Common myeloid progenitor, CD34-positive (primary cell): ENCODE measurements around the gene SPINK6.

ENCODE experiments used
- CTCF ChIA-PET: fragments of 350-600 bp; sonication (Branson Sonifier 250); formaldehyde crosslinking; loops from one replicate; lab custom pipeline; 2021; ENCODE audit warnings: antibody characterized with exemption; lab: Charles Lee
- POLR2A ChIA-PET: fragments of 350-600 bp; sonication (Branson Sonifier 250); formaldehyde crosslinking; loops from one replicate; lab custom pipeline; 2021; ENCODE audit warnings: antibody characterized with exemption; lab: Charles Lee
- DNase-seq, 3 donors: peaks; one replicate each; pipeline versions ENCODE4 v3.0.0 to v3.0.0-alpha.2; 2013
- H3K27ac ChIP-seq, 2 experiments: 1 replicate in 1 of 2; 2 replicates in 1 of 2; pipeline ENCODE4 v1.7.0; 2013; ENCODE audit warnings: inconsistent platforms in 2 of 2, low read length in 2 of 2, mild to moderate bottlenecking in 2 of 2, low read depth in 1 of 2, moderate library complexity in 1 of 2; ENCODE audit not compliant: severe bottlenecking in 2 of 2, insufficient read depth in 1 of 2, poor library complexity in 1 of 2
- H3K27me3 ChIP-seq, 5 experiments: replicated peaks in 2 of 5; 1 replicate in 3 of 5; 2 replicates in 2 of 5; pipeline versions ENCODE4 v1.6.1 to v1.7.0; 2013; ENCODE audit warnings: low read length in 4 of 5, mild to moderate bottlenecking in 2 of 5, moderate library complexity in 2 of 5, inconsistent platforms in 1 of 5; ENCODE audit not compliant: insufficient read depth in 5 of 5, control insufficient read depth in 4 of 5
- H3K36me3 ChIP-seq, 4 experiments: 1 replicate in 2 of 4; 2 replicates in 2 of 4; pipeline versions ENCODE4 v1.6.1 to v1.7.0; 2013; ENCODE audit warnings: low read length in 3 of 4, control low read depth in 1 of 4, mild to moderate bottlenecking in 1 of 4; ENCODE audit not compliant: control insufficient read depth in 4 of 4, insufficient read depth in 4 of 4
- H3K4me1 ChIP-seq, 4 experiments: 1 replicate in 3 of 4; 2 replicates in 1 of 4; pipeline versions ENCODE4 v1.6.1 to v1.7.1; 2013; ENCODE audit warnings: low read length in 3 of 4, mild to moderate bottlenecking in 3 of 4, control low read depth in 1 of 4, inconsistent platforms in 1 of 4, moderate library complexity in 1 of 4; ENCODE audit not compliant: control insufficient read depth in 4 of 4, insufficient read depth in 4 of 4; ENCODE audit errors: control extremely low read depth in 1 of 4
- H3K4me3 ChIP-seq, 7 experiments: 1 replicate in 4 of 7; 2 replicates in 3 of 7; pipeline versions ENCODE4 v1.5.1 to v1.7.0; 2013; ENCODE audit warnings: mild to moderate bottlenecking in 7 of 7, low read length in 6 of 7, moderate library complexity in 6 of 7, inconsistent platforms in 2 of 7, low read depth in 2 of 7, control low read depth in 1 of 7; ENCODE audit not compliant: insufficient read depth in 4 of 7, control insufficient read depth in 1 of 7; ENCODE audit errors: extremely low read depth in 1 of 7
- H3K9me3 ChIP-seq, 5 experiments: 1 replicate in 4 of 5; 2 replicates in 1 of 5; pipeline versions ENCODE4 v1.6.1 to v1.7.1; 2013; ENCODE audit warnings: low read length in 4 of 5, mild to moderate bottlenecking in 2 of 5, inconsistent platforms in 1 of 5, low read depth in 1 of 5, moderate library complexity in 1 of 5; ENCODE audit not compliant: control insufficient read depth in 4 of 5, insufficient read depth in 2 of 5; ENCODE audit errors: control extremely low read depth in 1 of 5
- WGBS: methylation state at CpG from one replicate; pipeline ENCODE4 v1.1.5; 2013; ENCODE audit not compliant: insufficient coverage; 5-methylcytosine and 5-hydroxymethylcytosine counted together

The SPINK6 gene

GRCh38 chr5:148205044-148205806, 2.4 kb downstream of the SPINK6 start:
- Histone ChIP-seq H3K27ac (no peak overlapping the region), H3K27me3 (peaks cover 0 to 3% (median 0%) of the 10 kb centered on the region in 5 experiments), H3K4me1 (no peaks in the 10 kb centered on the region), H3K4me3 (no peak overlapping the region), H3K36me3 (no peaks in the 10 kb centered on the region), H3K9me3 (no peaks in the 10 kb centered on the region)
- CTCF ChIA-PET: no interaction called here
- no peak for DNase-seq
- WGBS: no CpG with 5 or more reads among the region's 4 CpGs
- POLR2A ChIA-PET: no interaction called here

GRCh38 chr5:148205865-148206264, 3.0 kb downstream of the SPINK6 start:
- no peaks in the 10 kb centered on the region for H3K36me3 ChIP-seq
- H3K4me1 ChIP-seq: no peaks in the 10 kb centered on the region
- no CpG with 5 or more reads among the region's 1 CpG for WGBS
- H3K27ac ChIP-seq: no peak overlapping the region
- ChIA-PET POLR2A (no interaction called here), CTCF (no interaction called here)
- H3K9me3 ChIP-seq: no peaks in the 10 kb centered on the region
- H3K4me3 ChIP-seq: no peak overlapping the region
- no peak for DNase-seq
- H3K27me3 ChIP-seq: peaks cover 0 to 3% (median 0%) of the 10 kb centered on the region in 5 experiments

DNA sequence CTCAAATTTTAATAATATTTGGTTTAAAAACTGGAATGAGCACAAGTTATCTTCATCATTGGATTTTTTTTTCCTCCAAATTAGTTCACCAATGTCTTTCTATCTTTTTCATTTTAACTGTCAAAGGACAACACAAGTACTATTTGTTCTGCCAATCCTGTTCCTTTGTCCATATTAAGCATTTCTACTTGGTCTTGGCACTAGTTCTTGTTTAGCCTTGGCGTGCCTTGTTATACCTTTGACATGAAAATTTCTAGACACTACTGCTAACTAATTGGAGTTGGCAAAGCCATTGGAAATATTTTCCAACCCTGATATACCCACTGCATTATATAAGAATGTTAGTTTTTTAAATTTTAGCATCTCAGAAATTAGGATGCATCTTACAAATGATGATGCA, 3.8 kb downstream of the SPINK6 start:
- CTCF ChIA-PET: no interaction called here
- Histone ChIP-seq H3K36me3 (no peaks in the 10 kb centered on the region), H3K4me1 (no peaks in the 10 kb centered on the region), H3K27ac (no peak overlapping the region), H3K27me3 (peaks cover 0 to 3% (median 0%) of the 10 kb centered on the region in 5 experiments), H3K9me3 (no peaks in the 10 kb centered on the region), H3K4me3 (no peak overlapping the region)
- no CpG with 5 or more reads among the region's 1 CpG for WGBS
- POLR2A ChIA-PET: no interaction called here
- no peak for DNase-seq

GRCh38 chr5:148208226-148208625, 5.4 kb downstream of the SPINK6 start:
- POLR2A ChIA-PET: no interaction called here
- Histone ChIP-seq H3K27ac (no peak overlapping the region), H3K36me3 (no peaks in the 10 kb centered on the region), H3K4me1 (no peaks in the 10 kb centered on the region), H3K4me3 (no peak overlapping the region), H3K27me3 (peaks cover 0 to 3% (median 0%) of the 10 kb centered on the region in 5 experiments), H3K9me3 (no peaks in the 10 kb centered on the region)
- DNase-seq: no peak
- CTCF ChIA-PET: no interaction called here

DNA sequence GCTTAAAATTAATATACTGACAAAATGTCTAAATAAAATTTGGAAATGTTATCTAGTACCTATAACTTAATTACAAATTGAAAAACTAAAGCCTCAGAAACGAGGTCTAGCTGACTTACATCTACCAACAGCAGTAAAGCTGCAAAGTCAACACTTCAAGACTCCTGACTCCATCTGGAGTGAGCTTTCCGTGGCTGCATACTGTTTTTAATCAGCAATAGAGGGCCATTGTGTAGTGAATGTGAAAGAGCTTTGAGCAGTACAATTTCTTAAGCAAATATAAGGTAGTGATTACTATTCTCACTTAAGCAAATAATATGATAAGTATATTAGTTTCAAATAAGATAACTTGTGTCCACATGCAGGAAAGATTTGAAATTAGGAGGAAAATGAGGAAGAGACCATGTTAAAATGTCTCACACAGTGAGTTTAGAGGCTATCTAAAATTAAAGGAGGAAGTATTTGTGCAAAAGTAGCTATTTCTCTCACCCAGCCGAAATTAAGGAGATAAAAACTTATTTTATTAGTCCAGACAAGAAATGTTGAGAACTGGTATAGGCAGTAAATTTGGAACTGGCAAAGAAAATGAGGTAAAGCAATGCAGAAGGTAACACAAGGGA, 6.4 kb downstream of the SPINK6 start:
- WGBS: no CpG with 5 or more reads among the region's 3 CpGs
- Histone ChIP-seq H3K9me3 (no peaks in the 10 kb centered on the region), H3K27me3 (peaks cover 0 to 3% (median 0%) of the 10 kb centered on the region in 5 experiments), H3K27ac (no peak overlapping the region), H3K4me3 (no peak overlapping the region), H3K4me1 (no peaks in the 10 kb centered on the region), H3K36me3 (no peaks in the 10 kb centered on the region)
- ChIA-PET POLR2A (no interaction called here), CTCF (no interaction called here)
- no peak for DNase-seq

DNA sequence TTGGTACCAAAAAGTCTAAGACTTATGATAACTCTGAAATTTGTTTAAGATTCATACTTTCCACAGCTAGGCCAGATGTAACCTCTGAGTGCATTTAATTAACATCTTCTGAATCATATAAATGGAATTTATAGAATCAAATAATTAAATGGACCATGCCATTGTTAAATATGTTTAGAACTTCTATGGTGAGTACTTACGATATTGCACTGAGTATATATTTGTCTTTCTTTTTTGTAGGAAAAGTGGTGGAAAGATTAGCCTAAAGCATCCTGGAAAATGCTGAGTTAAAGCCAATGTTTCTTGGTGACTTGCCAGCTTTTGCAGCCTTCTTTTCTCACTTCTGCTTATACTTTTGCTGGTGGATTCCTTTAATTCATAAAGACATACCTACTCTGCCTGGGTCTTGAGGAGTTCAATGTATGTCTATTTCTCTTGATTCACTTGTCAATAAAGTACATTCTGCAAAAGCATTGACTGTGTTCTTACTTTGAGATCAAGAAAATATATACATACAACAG, 11.9 kb downstream of the SPINK6 start:
- POLR2A ChIA-PET: no interaction called here
- DNase-seq: no peak
- Histone ChIP-seq H3K27ac (no peak overlapping the region), H3K4me3 (no peak overlapping the region), H3K36me3 (no peaks in the 10 kb centered on the region), H3K9me3 (no peaks in the 10 kb centered on the region), H3K27me3 (no peaks in the 10 kb centered on the region), H3K4me1 (no peaks in the 10 kb centered on the region)
- CTCF ChIA-PET: no interaction called here
- no CpG with 5 or more reads among the region's 1 CpG for WGBS

- peaks cover 0 to 2% (median 0%) of the 10 kb centered on the region in 5 experiments for H3K9me3 ChIP-seq
- H3K4me3 ChIP-seq: no peak overlapping the region
- H3K27me3 ChIP-seq: peaks cover 0 to 1% (median 0%) of the 10 kb centered on the region in 5 experiments
- no peak for DNase-seq
- no peaks in the 10 kb centered on the region for H3K4me1 ChIP-seq
- no peak overlapping the region for H3K27ac ChIP-seq
- WGBS: 92% methylated on average over 2 of the region's 6 CpGs
- ChIA-PET CTCF (no interaction called here), POLR2A (no interaction called here)
- no peaks in the 10 kb centered on the region for H3K36me3 ChIP-seq
Observed at GRCh38 chr5:148221508-148221907, 18.7 kb downstream of the SPINK6 start.
